NCI-H2227 (cell line): ENCODE results near the gene HNRNPA2B1.

Experiments
- DNase-seq: peaks from one replicate; lab custom pipeline; 2025; ENCODE audit not compliant: unreplicated experiment; lab: John Stamatoyannopoulos, UW

Gene HNRNPA2B1

GRCh38 chr7:26200444-26201246 is at the start of gene HNRNPA2B1:
TSS of gene HNRNPA2B1 (minus strand) at chr7:26200746. CDS start at chr7:26200577, 169 bp downstream.
- DNase-seq: peak; percentile 99

GRCh38 chr7:26250239-26250638 is 49.7 kb upstream of the HNRNPA2B1 start:
- no peak for DNase-seq

GRCh38 chr7:26245150-26245549 is 44.6 kb upstream of the HNRNPA2B1 start:
- no peak for DNase-seq

- no peak for DNase-seq
These were observed 37.5 kb upstream of the HNRNPA2B1 start for GRCh38 chr7:26238032-26238431.

- DNase-seq: no peak
These were observed 36.7 kb upstream of the HNRNPA2B1 start for GRCh38 chr7:26237035-26237807.

- no peak for DNase-seq
These were observed 33.5 kb upstream of the HNRNPA2B1 start for GRCh38 chr7:26233902-26234511.

GRCh38 chr7:26227987-26228386 is 27.4 kb upstream of the HNRNPA2B1 start:
- DNase-seq: no peak

GRCh38 chr7:26224359-26224758 is 23.8 kb upstream of the HNRNPA2B1 start:
- no peak for DNase-seq

GRCh38 chr7:26216049-26216448 is 15.5 kb upstream of the HNRNPA2B1 start:
- no peak for DNase-seq

- no peak for DNase-seq
These were observed 13.4 kb upstream of the HNRNPA2B1 start for GRCh38 chr7:26213807-26214515.

GRCh38 chr7:26212921-26213718 is 12.6 kb upstream of the HNRNPA2B1 start:
- DNase-seq: no peak

- DNase-seq: no peak
These were observed 7.5 kb upstream of the HNRNPA2B1 start for GRCh38 chr7:26208040-26208439.

- no peak for DNase-seq
These were observed 2.5 kb upstream of the HNRNPA2B1 start for GRCh38 chr7:26203016-26203415.

- peak; percentile 67 for DNase-seq
These were observed 1.8 kb upstream of the HNRNPA2B1 start for GRCh38 chr7:26202019-26202990.

GRCh38 chr7:26201247-26202018 is 887 bp upstream of the HNRNPA2B1 start, which contains the start of gene CBX3:
TSS of gene CBX3 (plus strand) at chr7:26201745. CDS start at chr7:26202999, 1,254 bp downstream.
- peak; percentile 95 for DNase-seq

- DNase-seq: peak; percentile 74
These were observed 505 bp downstream of the HNRNPA2B1 start for GRCh38 chr7:26200038-26200443.

GRCh38 chr7:26199301-26200037 is 1.1 kb downstream of the HNRNPA2B1 start:
- DNase-seq: peak; percentile 73

GRCh38 chr7:26198781-26199169 is 1.8 kb downstream of the HNRNPA2B1 start:
- DNase-seq: no peak
